HUES64 (cell line): Measurements from ENCODE around the gene RDH5.

Experiments
- H3K27ac ChIP-seq: 2 replicates; pipeline ENCODE4 v1.7.0; 2013; ENCODE audit warnings: low read depth, low read length, inconsistent platforms
- H3K27me3 ChIP-seq: 2 replicates; pipeline ENCODE4 v1.6.1; 2013; ENCODE audit warnings: mild to moderate bottlenecking, low read length; ENCODE audit not compliant: insufficient read depth
- H3K36me3 ChIP-seq: 2 replicates; pipeline ENCODE4 v1.6.1; 2013; ENCODE audit warnings: mild to moderate bottlenecking, low read length; ENCODE audit not compliant: insufficient read depth
- H3K4me1 ChIP-seq: 2 replicates; pipeline ENCODE4 v1.6.1; 2013; ENCODE audit warnings: mild to moderate bottlenecking, low read length, moderate library complexity; ENCODE audit not compliant: insufficient read depth
- H3K4me3 ChIP-seq: 2 replicates; pipeline ENCODE4 v1.5.1; 2013; ENCODE audit warnings: mild to moderate bottlenecking, low read length, moderate library complexity
- H3K9ac ChIP-seq: 2 replicates; pipeline ENCODE4 v1.6.1; 2013; ENCODE audit warnings: mild to moderate bottlenecking, low read depth, low read length
- H3K9me3 ChIP-seq: 2 replicates; pipeline ENCODE4 v1.6.1; 2013; ENCODE audit warnings: low read depth, low read length; ENCODE audit not compliant: insufficient read depth
- WGBS: fragments of 150-250, 120-280 bp; methylation state at CpG from one replicate; pipeline ENCODE4 v1.1.7; 2013; ENCODE audit warnings: missing lambda C conversion rate; 5-methylcytosine and 5-hydroxymethylcytosine counted together

The RDH5 gene

DNA sequence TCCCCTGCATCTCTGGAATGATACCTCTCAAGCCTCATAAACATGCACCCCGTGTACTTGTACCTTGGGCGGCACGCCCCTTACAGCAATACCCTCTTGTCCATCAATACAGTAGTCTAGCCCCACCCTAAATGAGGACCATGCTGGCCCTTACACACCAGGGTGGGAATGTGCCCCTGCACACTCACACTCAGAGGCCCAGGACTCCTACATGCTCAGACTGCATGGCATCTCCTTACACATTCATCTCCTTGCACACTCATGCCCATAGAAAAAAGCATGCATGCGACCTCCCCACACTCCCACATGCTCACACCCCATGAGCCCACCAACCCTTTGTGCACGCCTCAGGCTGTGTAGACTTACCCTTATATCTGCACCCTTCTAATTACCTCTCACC, 34.5 kb upstream of the RDH5 start:
- Histone ChIP-seq H3K27ac (no peak overlapping the region), H3K4me1 (peaks cover 6% of the 10 kb centered on the region), H3K9ac (no peak overlapping the region), H3K9me3 (no peaks in the 10 kb centered on the region), H3K36me3 (peaks cover 21% of the 10 kb centered on the region), H3K27me3 (no peaks in the 10 kb centered on the region), H3K4me3 (no peak overlapping the region)
- WGBS: 92% methylated on average over 5 of the region's 5 CpGs

DNA sequence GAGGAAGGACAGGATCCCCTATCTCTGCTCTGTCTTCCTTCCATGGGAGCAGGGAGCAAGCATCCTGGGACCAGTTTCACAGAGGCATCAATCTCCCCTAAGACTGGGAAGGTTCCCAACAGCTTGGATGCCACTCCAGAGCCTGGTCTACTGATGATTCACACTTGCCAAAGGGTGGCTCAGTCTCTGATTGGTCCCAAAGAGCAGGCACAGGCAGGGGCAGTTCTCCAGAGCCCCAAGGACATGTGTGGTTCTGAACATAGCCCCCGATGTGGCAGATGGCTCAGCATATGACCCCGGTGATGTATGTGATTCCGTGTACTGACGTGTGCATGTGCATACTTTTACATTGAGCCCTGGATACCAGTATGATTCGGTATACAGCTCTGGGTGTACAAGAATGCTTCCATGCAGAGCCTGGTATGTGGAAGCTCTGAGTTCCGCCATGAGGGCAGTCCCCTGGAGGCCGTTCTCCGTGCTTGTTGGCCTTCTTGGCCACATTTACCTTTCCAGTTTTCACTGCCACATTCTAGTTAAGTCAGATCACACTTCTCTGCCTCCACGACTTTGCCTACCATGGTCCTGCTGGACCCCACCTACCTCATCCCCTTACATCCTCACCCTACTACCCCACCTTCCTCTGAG, 33.7 kb upstream of the RDH5 start:
- Histone ChIP-seq H3K4me3 (no peak overlapping the region), H3K9ac (no peak overlapping the region), H3K36me3 (peaks cover 25% of the 10 kb centered on the region), H3K9me3 (no peaks in the 10 kb centered on the region), H3K4me1 (peaks cover 6% of the 10 kb centered on the region), H3K27me3 (no peaks in the 10 kb centered on the region), H3K27ac (no peak overlapping the region)
- WGBS: 95% methylated on average over 9 of the region's 9 CpGs

DNA sequence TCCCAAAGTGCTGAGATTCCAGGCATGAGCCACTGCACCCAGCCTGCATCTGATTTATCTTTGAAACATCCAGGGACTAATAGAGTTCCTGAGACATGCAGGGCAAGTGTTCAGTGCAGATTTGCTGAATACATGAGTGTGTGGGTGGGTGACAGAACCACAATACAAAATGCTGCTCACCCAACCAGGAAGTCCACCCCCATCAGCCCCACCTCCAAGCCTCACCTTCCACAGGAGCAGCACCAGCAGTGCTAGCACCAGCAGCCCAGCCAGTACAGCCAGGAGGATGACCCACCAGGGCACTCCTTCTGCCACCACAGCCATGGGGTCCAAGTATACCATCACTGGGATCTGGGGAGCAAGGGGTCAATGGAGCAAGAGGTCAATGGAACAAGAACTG, 32.4 kb upstream of the RDH5 start:
- Histone ChIP-seq H3K27ac (no peak overlapping the region), H3K27me3 (no peaks in the 10 kb centered on the region), H3K9ac (no peak overlapping the region), H3K4me1 (no peaks in the 10 kb centered on the region), H3K9me3 (no peaks in the 10 kb centered on the region), H3K4me3 (no peak overlapping the region), H3K36me3 (peaks cover 34% of the 10 kb centered on the region)

DNA sequence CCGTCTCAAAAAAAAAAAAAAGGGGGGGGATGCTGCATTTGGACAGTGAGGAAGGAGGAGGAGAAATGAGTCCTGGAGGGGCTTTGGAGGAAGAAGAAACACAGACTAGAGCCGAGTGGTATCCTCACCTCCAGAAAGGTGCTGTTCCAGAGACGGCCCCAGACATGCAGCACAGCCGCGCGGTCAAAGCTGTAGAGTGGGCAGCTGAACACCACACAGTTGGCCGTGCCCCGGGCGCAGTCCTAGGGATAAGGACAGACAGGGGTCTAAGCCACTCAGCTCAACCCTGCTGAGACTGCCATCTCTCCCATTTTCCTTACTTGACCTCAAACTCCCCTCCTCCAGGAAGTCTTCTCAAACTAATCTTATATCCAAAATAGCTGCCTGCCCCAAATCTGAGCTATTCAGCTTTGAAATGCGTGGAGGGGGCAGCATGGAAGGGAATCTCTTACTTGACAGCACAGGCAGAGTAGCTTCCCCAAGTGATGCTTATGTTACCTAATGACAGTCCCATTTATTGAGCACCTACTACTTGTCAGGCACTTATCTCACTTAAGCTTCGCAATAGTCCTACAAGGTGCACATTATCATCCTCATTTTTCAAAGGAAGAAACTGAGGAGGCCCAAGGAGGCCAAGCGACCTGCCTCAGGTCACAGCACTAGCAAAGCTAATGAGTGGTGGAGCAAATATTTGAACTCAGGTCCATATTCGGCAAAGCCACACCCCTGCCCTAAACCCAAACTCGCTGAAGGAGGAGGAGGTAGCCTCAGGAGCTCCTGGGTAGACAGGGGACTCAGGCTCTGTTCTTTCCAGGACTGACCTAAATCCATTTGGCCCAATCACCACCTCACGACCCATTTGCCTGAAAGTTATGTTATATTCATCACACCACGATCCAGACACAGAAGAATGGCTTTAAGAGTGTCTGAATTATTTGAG, 31.2 kb upstream of the RDH5 start:
- peaks cover 46% of the 10 kb centered on the region for H3K36me3 ChIP-seq
- H3K9ac ChIP-seq: no peak overlapping the region
- no peak overlapping the region for H3K4me3 ChIP-seq
- WGBS: 91% methylated on average over 14 of the region's 16 CpGs
- H3K27ac ChIP-seq: no peak overlapping the region
- no peaks in the 10 kb centered on the region for H3K4me1 ChIP-seq
- no peaks in the 10 kb centered on the region for H3K27me3 ChIP-seq
- no peaks in the 10 kb centered on the region for H3K9me3 ChIP-seq

DNA sequence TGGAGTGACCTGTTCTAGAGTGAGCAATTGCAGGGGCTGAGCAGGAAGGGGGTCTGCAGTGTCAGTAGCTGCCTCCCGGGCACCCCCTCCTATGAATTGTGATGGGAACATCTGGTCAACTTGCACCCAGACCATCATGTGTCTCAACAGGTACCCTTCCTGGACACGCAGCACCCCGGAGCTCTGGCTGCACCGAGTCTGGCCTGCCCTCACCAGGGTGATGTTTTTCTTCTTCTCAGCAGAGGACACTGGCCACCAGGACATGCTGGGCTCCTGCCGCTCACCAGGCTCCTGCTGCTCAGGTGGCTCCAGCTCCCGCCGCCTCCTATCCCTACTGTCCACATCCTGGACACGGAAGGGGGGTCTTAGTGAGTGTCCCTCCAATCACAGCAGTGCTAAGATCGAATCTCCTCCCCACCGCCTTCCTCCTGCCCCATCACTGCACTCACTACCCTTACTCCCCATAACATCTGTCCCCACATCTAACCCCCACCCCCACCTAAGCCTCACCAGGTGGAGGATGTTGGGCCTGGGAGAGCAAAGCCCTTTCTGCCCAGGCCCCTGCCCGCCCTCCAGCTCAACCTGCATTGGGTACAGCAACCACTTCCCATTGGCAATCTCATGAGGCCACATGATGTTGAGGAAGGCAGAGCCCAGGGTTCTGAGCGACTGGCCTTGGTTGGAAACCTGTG, 27.4 kb upstream of the RDH5 start:
- H3K9ac ChIP-seq: no peak overlapping the region
- H3K4me3 ChIP-seq: no peak overlapping the region
- no peaks in the 10 kb centered on the region for H3K4me1 ChIP-seq
- H3K27me3 ChIP-seq: no peaks in the 10 kb centered on the region
- peaks cover 56% of the 10 kb centered on the region for H3K36me3 ChIP-seq
- WGBS: 96% methylated on average over 12 of the region's 12 CpGs
- no peaks in the 10 kb centered on the region for H3K9me3 ChIP-seq
- no peak overlapping the region for H3K27ac ChIP-seq

DNA sequence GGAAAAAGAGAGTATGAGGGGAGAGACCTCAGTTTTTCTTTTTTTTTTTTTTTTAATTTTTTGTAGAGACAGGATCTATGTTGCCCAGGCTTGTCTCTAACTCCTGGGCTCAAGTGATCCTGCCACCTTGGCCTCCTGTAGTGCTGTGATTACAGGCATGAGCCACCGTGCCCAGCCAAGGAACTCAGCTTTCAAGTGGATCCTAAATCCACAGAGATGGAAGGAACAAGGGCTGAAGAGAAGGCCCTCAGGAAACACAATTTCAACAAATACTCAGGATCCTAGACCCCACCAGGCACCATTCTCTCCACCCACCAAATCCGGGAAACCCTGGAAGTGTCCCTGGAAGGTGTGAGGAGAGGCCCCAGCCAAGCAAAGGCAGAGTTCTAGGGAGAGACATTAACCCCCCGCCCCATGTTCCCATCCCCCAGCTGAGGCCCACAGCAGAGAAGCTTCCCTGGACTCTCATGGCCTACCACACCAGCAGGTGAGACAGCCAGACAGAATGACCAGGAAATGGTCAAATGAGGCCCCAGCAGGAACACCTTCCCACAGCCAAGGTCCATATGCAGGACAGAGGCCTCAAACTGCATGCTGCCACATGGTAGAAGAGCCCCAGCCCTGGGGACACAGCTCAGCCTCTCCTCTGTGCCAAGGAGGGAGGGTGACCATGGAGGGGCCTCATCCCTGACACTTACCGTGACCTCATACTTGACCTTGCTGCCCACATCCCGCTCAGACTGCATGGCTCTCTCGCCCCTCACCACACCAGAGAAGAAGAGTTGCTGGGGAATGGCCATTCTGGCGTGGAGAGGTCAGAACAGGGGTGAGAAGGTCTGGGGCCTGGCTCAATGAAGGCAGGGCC, 26.6 kb upstream of the RDH5 start:
- H3K4me3 ChIP-seq: no peak overlapping the region
- H3K36me3 ChIP-seq: peaks cover 51% of the 10 kb centered on the region
- no peaks in the 10 kb centered on the region for H3K4me1 ChIP-seq
- H3K9ac ChIP-seq: no peak overlapping the region
- WGBS: 95% methylated on average over 7 of the region's 7 CpGs
- no peaks in the 10 kb centered on the region for H3K27me3 ChIP-seq
- no peaks in the 10 kb centered on the region for H3K9me3 ChIP-seq
- H3K27ac ChIP-seq: no peak overlapping the region

DNA sequence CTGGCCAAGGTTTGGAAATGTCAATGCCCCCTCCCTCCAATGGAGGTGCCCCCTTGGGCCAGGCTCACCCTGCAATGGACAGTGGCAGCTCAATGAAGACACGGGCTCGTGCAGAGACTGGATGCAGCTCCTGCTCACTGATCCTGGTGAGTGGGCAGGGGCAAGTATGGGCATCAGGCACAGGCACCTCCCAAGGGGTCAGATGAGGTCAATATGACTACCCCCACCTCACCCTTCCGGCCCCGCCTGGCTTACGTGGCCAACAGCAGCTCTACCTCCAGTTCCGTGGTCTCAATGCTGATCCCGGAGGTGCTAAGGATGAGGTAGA, 26.0 kb upstream of the RDH5 start:
- Histone ChIP-seq H3K4me3 (no peak overlapping the region), H3K27me3 (no peaks in the 10 kb centered on the region), H3K4me1 (no peaks in the 10 kb centered on the region), H3K27ac (no peak overlapping the region), H3K36me3 (peaks cover 51% of the 10 kb centered on the region), H3K9ac (no peak overlapping the region), H3K9me3 (no peaks in the 10 kb centered on the region)
- 97% methylated on average over 7 of the region's 7 CpGs for WGBS

DNA sequence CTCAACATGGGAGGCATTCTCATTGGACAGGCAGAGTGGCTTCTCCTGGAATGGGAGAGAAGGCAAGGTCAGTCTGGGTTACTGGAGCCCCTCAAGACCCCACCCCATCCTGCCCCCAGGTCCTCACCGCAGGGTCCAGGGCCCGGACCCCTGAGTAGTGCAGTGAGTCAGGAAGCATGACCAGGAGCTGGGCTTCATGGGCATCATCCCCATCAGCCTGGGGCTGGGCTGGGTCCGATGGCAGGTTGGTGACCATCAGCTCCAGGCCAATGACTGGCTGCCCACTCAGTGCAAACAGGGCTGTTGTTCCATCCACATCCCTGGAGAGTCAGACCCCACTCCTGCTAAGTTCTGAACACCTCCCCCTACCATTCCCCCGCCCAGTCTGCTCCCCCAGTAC, 25.5 kb upstream of the RDH5 start:
- 92% methylated on average over 4 of the region's 4 CpGs for WGBS
- Histone ChIP-seq H3K9ac (no peak overlapping the region), H3K4me3 (no peak overlapping the region), H3K36me3 (peaks cover 53% of the 10 kb centered on the region), H3K9me3 (no peaks in the 10 kb centered on the region), H3K27me3 (no peaks in the 10 kb centered on the region), H3K4me1 (no peaks in the 10 kb centered on the region), H3K27ac (no peak overlapping the region)

DNA sequence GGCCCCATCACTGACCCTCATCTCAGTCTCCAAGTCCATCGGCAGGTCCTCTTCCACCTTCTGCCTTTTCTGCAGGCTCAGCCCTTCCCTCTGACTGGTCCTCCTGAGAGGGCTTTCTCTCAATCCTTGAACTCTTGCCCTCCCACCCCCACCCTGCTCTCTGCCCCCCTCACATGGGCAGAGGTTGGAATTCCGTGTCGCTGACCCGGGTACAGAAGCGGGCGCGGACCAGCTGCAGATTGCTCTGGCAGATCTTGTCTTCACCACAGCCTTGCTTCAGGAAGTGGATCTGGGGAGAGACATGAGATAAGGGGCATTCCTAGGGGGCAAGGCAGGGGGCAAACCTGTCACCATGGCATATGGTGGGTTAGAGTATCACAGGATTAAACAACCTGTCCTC, 24.8 kb upstream of the RDH5 start:
- Histone ChIP-seq H3K9ac (no peak overlapping the region), H3K9me3 (no peaks in the 10 kb centered on the region), H3K4me1 (no peaks in the 10 kb centered on the region), H3K27me3 (no peaks in the 10 kb centered on the region), H3K36me3 (peaks cover 57% of the 10 kb centered on the region), H3K4me3 (no peak overlapping the region), H3K27ac (no peak overlapping the region)
- 97% methylated on average over 7 of the region's 7 CpGs for WGBS

DNA sequence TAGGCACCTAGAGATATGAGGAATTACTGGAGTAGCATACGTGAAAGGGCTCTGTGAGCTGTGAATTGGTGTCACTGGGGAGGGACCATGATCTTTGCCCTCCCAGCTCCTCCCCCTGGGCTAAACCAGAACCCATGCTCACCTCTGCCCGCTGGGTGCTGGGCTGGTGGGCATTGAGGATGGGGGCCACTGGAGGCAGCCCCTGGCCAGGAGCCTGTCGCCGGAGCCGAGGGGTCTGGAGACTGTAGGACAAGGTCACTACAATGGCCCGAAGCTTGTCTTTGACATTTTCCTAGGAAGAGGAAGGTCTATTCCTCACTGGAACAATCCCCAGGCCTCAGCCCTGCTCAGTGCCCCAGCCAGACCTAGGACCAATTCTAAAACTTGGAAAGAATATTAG, 24.1 kb upstream of the RDH5 start:
- no peaks in the 10 kb centered on the region for H3K27me3 ChIP-seq
- H3K9me3 ChIP-seq: no peaks in the 10 kb centered on the region
- H3K27ac ChIP-seq: no peak overlapping the region
- no peaks in the 10 kb centered on the region for H3K4me1 ChIP-seq
- H3K9ac ChIP-seq: no peak overlapping the region
- H3K36me3 ChIP-seq: peaks cover 56% of the 10 kb centered on the region
- no peak overlapping the region for H3K4me3 ChIP-seq
- 93% methylated on average over 6 of the region's 6 CpGs for WGBS
